ENCODE data around the gene PMAIP1. TPM values are rescaled to one million over a fixed set of nuclear protein-coding genes. Genes with fewer than 3 reads are reported as not detected.

The PMAIP1 gene
- total and polyA plus RNA-seq, 9 of the 15 experiments (the other 6 are each of a cell fraction or from before 2014, with no cell fraction given) = 8.0 to 22.9 (median 14.9) TPM

GRCh38 chr18:59940068-59940467 lies 40.3 kb downstream of the PMAIP1 start:
- no peak for ATAC-seq
- in situ Hi-C loops (cut with MboI) = no loop called here
- H3K4me3 ChIP-seq = no peak overlapping the region
- no TSS peak for BruUV-seq (replicated peaks)
- no peaks in the 10 kb centered on the region for H3K4me1 ChIP-seq (replicated peaks in 1 of 2; ENCODE audit: control insufficient read depth in 2 of 2, insufficient read depth in 2 of 2, low read length in 2 of 2)
- H4K20me1 ChIP-seq (replicated peaks; ENCODE audit: control insufficient read depth, insufficient read depth, low read length) = no peaks in the 10 kb centered on the region
- FAIRE-seq = no peak
- H3K9me3 ChIP-seq (replicated peaks; ENCODE audit: control insufficient read depth, insufficient read depth, low read depth, low read length) = no peaks in the 10 kb centered on the region
- H3K79me2 ChIP-seq (ENCODE audit: control insufficient read depth, insufficient read depth, low read length) = no peaks in the 10 kb centered on the region
- H3K9ac ChIP-seq (ENCODE audit: insufficient read depth in 1 of 2, low read depth in 2 of 2, low read length in 2 of 2) = no peak overlapping the region
- no peaks in the 10 kb centered on the region for H3K36me3 ChIP-seq (ENCODE audit: control insufficient read depth, insufficient read depth, low read length)
- H3K9me1 ChIP-seq (ENCODE audit: control insufficient read depth, insufficient read depth, low read length) = no peaks in the 10 kb centered on the region
- TF ChIP-seq SPI1 (IDR thresholded peaks at IDR 0.05; ENCODE audit: borderline replicate concordance, low read depth, low read length) (0 out of 2 replicates have a peak, but pooled peaks have one; percentile 20), OTX1 (CRISPR knock-in tag; IDR thresholded peaks at IDR 0.05) (no peak)
- no peaks in the 10 kb centered on the region for H3K27me3 ChIP-seq (ENCODE audit: control insufficient read depth in 2 of 2, insufficient read depth in 2 of 2, low read length in 2 of 2)
- CTCF ChIA-PET (ENCODE audit: low intra/inter-chr PET ratio) = no interaction called here
- H2AFZ ChIP-seq (ENCODE audit: low read depth, low read length) = no peak overlapping the region
- no peak for DNase-seq (ENCODE audit: extremely low read depth in 1 of 4, low spot score in 3 of 4)
- POLR2A ChIA-PET = interaction anchor here (1.8 kb wide), 1 partner anchor 9 kb away, joined by 4 read pairs; no protein-coding TSS in a partner anchor
- no peak overlapping the region for H3K27ac ChIP-seq (ENCODE audit: extremely low read depth, low read depth, low read length)
- intact Hi-C loops (cut with micrococcal nuclease) = no loop called here
- no peak overlapping the region for H3K4me2 ChIP-seq (ENCODE audit: insufficient read depth, low read length)
- WGBS (ENCODE audit: insufficient coverage, low coverage, missing lambda C conversion rate) = 35% methylated on average over 2 of the region's 2 CpGs

GRCh38 chr18:59941331-59941730 lies 41.5 kb downstream of the PMAIP1 start:
- TF ChIP-seq MECOM (CRISPR knock-in tag; IDR thresholded peaks at IDR 0.05) (no peak), RAD51 (IDR thresholded peaks at IDR 0.05; ENCODE audit: borderline replicate concordance, low read depth) (no peak), ZNF639 (CRISPR knock-in tag; conservative IDR thresholded peaks at IDR 0.05 in 1 of 2, IDR thresholded peaks at IDR 0.05 in 1 of 2) (no peak), ZNF174 (CRISPR knock-in tag; IDR thresholded peaks at IDR 0.05) (no peak), RBM14 (IDR thresholded peaks at IDR 0.05; ENCODE audit: borderline replicate concordance, insufficient read depth, low read depth, low read length) (no peak), RBM15 (IDR thresholded peaks at IDR 0.05; ENCODE audit: insufficient read depth, low read length) (no peak), CAMTA2 (CRISPR knock-in tag; conservative IDR thresholded peaks at IDR 0.05) (no peak), ZNF384 (IDR thresholded peaks at IDR 0.05; ENCODE audit: low read depth, low read length) (0 out of 2 replicates have a peak, but pooled peaks have one; percentile 12), ERF (CRISPR knock-in tag; IDR thresholded peaks at IDR 0.05) (no peak)
- Histone ChIP-seq H3K9ac (ENCODE audit: insufficient read depth in 1 of 2, low read depth in 2 of 2, low read length in 2 of 2) (no peak overlapping the region), H4K20me1 (replicated peaks; ENCODE audit: control insufficient read depth, insufficient read depth, low read length) (no peaks in the 10 kb centered on the region), H3K9me1 (ENCODE audit: control insufficient read depth, insufficient read depth, low read length) (no peaks in the 10 kb centered on the region), H3K27ac (ENCODE audit: extremely low read depth, low read depth, low read length) (no peak overlapping the region), H3K4me1 (replicated peaks in 1 of 2; ENCODE audit: control insufficient read depth in 2 of 2, insufficient read depth in 2 of 2, low read length in 2 of 2) (no peaks in the 10 kb centered on the region), H3K27me3 (ENCODE audit: control insufficient read depth in 2 of 2, insufficient read depth in 2 of 2, low read length in 2 of 2) (no peaks in the 10 kb centered on the region), H3K79me2 (ENCODE audit: control insufficient read depth, insufficient read depth, low read length) (no peaks in the 10 kb centered on the region), H3K4me2 (ENCODE audit: insufficient read depth, low read length) (no peak overlapping the region), H3K36me3 (ENCODE audit: control insufficient read depth, insufficient read depth, low read length) (no peaks in the 10 kb centered on the region), H3K9me3 (replicated peaks; ENCODE audit: control insufficient read depth, insufficient read depth, low read depth, low read length) (no peaks in the 10 kb centered on the region), H2AFZ (ENCODE audit: low read depth, low read length) (no peak overlapping the region), H3K4me3 (no peak overlapping the region)
- no TSS peak for BruUV-seq (replicated peaks)
- 22% methylated on average over 4 of the region's 4 CpGs for WGBS (ENCODE audit: insufficient coverage, low coverage, missing lambda C conversion rate)
- intact Hi-C loops (cut with micrococcal nuclease) (no loop called here), in situ Hi-C loops (cut with MboI) (no loop called here)
- FAIRE-seq (no peak), ATAC-seq (no peak), DNase-seq (ENCODE audit: extremely low read depth in 1 of 4, low spot score in 3 of 4) (no peak)
- ChIA-PET CTCF (ENCODE audit: low intra/inter-chr PET ratio) (no interaction called here), POLR2A (no interaction called here)
